ENCODE results near the gene THAP2.

DNA sequence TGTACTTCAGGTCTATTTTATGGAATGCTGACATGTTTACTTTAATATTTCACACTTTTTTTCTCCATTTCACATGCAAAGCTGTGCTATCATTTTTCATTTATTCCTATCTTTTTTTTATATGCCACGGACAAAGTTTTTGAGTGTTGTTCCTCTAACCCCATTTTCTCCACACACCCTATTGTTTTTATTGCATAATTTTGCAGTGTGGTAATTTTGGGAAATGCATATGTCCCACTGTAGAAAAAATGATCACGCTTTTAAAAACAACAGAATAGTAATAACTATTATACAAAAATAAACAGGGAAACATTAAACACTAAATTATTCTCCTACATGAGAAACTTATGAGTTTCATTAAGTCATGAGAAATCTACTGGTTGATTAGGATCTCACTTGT, 14.7 kb upstream of the THAP2 start:
- TF ChIP-seq GATA2 (IDR thresholded peaks at IDR 0.05; ENCODE audit: low read depth, low read length) (no peak), GATA3 (IDR thresholded peaks at IDR 0.05; ENCODE audit: low read depth, low read length) (no peak)

Measured in SH-SY5Y (cell line).